GM20431 (cell line): ENCODE results near the gene CDH23.

Experiments
- in situ Hi-C: fragments of 300-500 bp; cut with MseI, MboI; formaldehyde crosslinking; loops from one replicate; pipeline ENCODE4 v1.15.0; 2020; ENCODE audit warnings: low sequenced_read_pairs; ENCODE audit not compliant: unreplicated experiment

Gene CDH23

DNA sequence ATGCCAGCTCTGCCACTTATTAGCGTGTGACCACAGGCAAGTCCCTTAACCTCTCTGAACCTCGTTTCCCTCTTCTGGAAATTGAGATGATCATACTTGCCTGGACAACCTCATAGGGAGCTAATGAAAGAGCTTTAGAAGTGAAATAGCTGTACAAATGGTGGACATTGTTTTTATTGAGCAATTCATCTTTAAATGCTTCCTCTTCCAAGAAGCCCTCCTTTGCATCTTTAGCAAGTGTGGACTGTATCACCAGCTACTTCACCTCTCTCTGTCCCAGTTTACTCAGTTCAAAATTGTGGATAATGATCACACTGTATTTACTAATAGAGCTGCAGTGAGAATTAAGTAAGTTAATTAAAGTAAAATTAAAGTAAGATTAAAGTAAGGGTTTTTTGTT, 61.7 kb downstream of the CDH23 start:
- in situ Hi-C loops, result no loop called here

DNA sequence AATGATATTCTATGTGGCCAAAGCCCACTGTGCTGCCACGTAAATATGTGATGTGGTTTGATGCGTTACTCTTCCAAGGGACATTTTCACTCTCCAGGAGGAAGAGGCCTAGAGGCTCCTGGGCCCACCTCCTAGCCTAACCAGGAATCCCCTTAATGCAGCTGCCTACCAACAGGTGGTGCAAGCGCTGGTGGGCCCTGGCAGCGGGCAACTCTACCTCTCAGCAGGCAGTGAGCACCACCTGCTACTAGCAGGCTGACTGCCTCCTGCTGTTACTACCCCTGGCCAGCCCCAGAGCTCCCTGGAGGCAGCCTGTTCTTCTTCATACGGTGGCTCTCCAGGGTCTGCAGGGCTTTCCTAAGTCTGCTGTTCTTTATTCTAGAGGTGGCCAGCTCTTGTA, 62.8 kb downstream of the CDH23 start:
- in situ Hi-C loops, result no loop called here

DNA sequence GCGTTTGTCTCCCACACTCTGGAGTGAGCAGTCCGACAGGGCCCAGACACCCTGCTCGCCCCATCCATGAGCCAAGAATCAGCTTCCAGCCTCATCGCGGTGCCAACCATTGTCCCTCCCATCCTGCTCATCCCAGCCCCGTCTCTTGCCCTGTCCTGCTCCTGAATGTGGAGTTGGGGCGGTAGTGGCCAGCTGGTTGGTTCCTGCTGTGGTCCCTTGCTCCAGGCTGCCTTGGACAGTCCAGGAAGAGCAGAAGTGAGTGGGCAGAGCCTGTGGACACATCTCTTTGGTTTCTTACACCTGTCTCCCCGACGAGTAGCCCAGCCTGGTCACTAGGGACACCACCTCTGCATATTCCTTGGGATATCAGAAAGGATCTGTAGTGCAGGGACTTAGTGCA, 63.9 kb downstream of the CDH23 start:
- in situ Hi-C loops, result no loop called here

DNA sequence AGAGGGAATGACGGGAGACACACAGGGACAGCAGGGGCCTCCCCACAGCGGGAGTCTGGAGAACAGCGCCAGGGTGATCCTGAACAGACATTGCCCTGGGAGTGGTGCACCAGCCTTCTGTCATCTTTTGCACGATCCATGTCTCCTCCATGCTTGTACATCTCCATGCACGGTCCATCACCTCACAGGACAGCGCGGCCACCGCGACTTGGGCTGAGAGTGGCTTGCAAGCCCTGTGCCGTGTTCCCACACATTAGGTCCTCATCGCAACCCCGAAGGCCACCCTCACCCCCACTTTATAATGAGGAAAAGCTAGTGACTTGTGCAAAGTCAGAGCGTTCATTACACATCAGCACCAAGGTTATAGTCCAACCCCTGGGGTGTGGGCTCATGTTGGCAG, 64.7 kb downstream of the CDH23 start:
- in situ Hi-C loops, result no loop called here

DNA sequence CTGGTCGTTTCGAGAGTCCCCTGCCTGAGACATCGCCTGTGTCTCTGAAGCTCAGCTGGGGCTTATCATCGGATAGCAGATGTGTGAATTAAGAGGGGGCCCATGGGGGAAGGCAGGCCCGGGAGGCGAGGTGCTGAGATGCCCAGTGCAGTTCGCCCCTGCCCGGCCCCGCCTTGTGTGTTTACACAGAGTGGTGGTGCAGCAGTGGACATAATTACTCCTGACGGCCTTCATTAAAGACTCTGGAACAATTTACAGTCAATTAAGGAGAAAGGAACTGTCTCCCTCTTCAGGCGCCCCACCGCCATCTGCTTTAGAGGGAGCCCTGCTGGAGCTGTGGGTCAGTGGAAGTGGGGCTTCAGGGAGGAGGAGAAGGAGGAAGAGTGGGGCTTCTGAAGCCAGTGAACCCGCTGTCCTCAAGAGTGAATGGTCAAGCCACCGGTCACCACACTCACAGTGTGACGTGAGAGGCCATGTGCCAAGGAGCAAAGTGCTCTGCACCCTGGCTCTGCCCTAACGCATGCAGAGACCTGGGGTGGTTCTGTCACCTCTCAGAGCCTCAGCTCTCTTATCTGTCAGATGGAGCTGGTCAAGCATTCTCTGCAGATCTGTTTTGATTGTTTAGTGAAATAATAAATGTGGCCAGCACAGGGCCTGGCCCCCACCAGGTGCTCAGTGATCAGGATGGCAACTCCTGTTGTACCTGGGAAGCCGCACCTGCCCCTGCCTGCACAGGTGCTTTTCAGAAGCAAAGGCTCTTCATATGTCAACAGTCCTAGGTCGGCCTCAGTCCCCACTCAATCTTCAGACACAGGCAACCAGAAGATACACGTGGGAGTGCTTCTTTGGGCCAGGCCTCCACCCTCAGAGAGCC, 65.6 kb downstream of the CDH23 start:
- in situ Hi-C loops, result no loop called here

DNA sequence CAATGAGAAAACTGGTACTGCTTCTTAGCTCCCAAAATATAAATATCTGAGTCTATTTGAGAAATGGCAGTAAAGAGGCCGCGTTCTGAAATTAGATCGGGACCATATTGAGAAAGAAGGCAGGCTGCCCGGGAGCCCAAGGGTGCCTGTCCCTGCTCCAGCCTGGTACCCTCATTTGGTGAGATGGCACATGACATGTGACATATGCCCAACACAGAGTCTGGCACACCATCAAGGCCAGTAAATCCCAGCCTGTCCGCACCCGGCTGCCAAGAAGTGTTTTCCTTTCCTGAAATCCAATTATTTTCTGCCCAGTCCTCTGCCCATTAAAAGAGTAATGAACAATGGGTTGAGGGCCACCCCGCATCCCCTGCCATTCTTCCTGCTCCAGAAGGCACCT, 66.4 kb downstream of the CDH23 start:
- in situ Hi-C loops, result no loop called here

DNA sequence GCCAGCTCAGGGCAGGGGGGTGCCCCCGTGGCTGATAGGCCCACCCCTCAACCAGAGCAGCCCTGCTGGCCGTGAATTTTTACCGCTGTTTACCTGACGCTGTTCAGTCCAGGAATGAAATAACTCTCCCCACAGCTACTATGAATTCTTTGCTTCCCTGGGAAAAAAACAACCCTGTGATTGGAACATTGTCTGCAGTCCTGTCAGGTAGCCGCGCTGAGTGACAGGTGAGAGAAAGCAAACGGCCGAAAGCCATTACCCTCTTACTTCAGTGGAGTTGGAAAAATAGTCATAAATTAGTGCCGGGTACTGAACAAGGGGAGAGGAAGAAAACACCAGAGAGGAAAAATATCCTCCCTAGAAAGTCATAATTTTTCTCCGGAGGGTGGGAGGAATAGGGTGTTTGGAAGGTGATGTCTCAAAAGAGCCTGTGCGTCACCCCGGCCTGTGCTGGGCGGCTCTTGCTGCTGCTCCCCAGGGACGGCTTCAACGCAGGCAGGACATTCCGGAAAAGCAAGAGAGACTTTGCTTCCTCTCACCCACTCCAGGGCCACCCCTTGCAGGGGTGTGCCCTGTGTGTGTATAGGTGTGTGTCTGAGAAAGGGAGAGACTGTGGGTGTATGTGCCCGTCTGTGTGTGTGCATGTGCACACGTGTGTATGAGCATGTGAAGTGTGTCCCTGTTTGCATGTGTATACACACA, 69.0 kb downstream of the CDH23 start:
- in situ Hi-C loops, result no loop called here

DNA sequence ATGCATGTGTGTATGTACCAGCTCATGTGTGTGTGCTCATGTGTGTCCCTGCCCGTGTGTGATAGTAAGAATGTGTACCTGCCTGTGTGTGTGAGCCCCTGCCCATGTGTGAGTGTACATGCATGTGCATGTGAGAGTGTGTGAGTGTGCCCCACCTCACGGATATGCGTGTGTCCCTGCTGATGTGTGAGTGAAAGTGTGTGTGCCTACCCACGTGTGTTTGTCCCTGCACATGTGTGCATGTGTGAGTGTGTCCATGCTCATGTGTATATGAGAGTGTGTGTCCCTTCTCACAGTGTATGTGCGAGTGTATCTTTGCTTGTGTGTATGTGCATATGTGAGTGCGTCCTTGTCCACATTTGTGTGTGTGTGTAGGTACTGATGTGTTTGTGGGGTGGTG, 69.6 kb downstream of the CDH23 start:
- in situ Hi-C loops, result no loop called here

DNA sequence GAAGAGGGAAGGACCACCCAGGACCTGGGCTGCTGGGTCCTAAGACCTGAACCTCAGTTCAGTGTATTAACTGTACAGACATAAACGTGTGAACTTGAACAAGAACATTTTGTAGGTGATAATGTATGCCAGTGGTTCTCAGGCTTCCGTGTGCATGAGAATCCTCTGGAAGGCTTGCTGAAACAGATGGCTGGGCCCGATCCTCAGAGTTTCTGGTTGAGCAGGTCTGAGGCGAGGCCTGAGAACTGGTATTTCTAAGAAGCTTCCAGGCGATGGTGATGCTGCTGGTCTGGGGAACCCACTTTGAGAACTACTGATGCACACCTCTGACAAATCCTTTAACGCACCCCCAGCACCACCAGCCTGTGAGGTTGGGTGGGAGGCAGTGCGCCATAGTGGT, 70.4 kb downstream of the CDH23 start:
- in situ Hi-C loops, result no loop called here

DNA sequence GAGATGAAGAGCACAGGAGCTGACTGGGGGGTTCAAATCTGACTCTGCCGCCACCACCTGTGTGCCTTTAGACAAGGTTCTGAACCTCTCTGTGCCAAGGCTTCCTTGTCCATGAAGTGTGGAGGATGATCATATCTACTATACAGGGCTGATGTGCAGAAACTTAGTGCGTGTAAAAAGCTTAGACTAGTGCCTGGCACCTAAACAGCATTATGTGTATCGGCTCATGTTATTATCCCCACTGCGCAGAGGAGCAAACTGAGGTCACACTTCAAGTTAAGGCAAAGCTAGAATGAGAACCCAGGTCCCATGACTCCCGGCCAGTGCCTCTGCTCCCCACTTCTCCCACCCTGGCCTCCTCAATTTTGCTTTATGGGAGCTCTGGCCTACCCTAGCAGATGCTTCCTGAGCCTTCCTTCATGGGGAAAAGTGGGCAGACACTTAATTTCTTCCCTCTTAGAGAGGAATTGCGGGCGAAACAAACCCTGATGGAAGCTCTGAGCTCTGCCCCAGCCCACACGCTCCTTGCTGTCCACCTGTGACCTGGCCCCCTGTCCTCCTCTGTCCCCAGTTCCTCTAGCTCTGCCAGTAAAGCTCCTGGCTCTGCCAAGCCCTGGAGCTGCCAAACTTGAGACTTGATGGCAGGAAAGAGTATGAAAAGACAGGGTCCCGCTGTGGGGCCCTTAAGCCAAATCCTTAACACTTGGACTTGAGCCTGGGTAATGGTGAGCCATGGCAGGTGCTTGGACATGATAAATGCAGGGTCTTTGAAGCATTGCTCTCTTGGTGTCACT, 71.0 kb downstream of the CDH23 start:
- in situ Hi-C loops, result no loop called here

DNA sequence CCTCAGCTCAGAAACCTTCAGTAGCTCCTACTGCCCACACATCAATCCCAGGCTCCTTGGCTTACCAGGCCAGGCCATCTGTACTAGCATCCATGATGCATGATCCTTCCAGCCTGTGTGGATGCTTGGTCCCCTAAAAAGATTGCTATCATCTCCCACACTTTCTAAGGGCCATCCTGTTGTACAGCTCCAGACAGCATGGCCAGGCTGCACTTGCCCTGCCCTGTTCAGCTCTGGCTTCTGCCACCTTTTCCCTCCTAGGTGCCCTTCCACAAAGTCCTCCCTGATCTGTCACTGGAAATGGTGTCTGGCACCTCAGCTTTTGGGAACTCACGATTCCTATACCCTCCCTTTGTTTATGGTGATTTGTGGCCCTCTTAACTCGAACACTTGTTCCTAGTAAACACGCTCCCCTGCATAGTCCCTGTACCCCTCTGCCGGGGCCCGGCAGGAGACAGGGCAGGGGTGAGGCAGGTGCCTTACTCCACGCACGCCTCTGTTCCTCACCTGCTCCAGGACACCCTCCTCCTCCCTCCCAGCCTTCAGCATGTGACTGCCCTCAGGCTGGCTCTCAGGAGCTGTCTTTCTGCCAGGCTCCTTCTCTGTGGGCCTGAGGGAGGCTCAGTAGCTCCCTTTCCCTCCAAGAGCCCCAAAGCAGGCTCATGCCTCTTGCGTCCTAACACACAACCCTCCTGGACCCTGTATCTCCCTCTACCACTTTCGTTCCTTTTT, 71.8 kb downstream of the CDH23 start:
- in situ Hi-C loops, result no loop called here

DNA sequence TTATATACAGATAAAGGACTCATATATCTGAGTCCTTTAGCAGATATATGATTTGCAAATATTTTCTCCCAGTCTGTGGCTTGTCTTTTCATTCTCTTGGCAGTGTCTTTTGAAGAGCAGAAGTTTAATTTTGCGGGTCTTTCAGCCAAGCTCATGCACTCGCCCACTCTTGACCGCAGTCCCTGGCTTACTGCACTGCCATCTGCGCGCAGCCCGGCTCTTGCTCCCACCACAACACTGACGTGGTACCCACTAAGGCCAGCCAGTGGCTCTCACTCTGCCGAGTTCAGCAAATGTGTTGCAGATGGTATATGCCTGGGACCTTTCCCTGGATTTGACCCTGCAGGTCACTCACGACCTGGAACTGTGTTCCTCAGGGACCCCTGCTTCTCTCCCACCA, 74.3 kb downstream of the CDH23 start:
- in situ Hi-C loops, result no loop called here

DNA sequence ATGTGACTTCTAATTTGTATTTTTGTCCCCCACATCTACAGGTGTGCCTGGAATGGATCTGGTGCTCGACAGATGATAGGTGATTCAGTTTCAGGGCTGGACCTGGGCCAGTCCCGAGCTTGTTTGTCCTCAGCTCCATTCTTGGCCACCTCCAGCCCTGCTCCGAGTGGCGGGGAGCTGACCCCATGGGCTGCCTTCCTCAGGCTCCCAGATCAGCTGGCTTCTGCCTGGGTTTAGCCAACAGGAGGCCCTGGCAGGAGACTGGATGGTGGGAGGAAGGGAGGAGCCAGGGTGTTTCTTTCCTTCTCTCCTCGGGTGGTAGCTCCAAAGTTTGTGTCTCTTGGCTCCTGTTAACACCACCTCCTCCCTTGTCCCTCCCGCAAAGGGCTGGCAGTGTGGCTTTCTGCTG, 75.2 kb downstream of the CDH23 start:
- in situ Hi-C loops, result no loop called here

DNA sequence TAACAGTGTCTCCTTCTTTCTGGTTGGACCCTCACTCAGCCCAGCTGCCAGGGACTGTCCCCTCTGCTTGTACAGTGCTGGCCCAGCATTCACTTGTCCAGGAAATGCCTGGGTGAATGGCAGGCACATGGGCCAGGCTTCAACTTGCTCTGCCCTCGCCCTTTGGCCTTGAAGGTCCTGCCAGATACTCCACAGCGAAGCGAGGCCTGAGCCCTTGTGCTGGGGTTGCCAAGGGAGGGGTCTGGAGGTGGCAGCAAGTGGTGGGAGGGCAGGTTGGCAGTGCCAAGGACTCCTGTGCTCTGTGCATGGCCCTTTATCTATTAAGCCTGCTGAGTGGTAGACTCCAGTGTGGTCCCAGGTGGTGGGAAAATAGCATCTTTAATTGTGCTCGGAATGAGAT, 75.7 kb downstream of the CDH23 start:
- in situ Hi-C loops, result no loop called here

DNA sequence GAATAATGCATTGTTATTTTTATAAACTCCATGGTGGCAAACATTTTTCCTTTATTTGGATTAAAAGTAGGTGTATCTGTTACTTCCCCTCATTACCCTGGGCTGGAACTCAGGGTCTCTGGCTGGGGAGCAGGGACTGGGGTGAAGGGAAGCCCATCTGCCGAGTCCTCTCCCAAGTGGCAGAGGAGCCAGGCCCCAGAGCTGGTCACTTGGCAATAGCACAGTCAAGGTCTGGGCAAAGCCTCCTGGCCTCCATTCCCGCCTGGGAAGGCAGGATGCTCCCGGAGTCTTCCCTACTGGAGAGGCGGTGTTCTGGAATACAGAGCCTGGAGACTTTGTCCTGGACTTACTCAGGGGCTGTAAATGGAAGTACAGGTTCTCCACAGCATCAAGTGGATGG, 76.2 kb downstream of the CDH23 start:
- in situ Hi-C loops, result no loop called here

DNA sequence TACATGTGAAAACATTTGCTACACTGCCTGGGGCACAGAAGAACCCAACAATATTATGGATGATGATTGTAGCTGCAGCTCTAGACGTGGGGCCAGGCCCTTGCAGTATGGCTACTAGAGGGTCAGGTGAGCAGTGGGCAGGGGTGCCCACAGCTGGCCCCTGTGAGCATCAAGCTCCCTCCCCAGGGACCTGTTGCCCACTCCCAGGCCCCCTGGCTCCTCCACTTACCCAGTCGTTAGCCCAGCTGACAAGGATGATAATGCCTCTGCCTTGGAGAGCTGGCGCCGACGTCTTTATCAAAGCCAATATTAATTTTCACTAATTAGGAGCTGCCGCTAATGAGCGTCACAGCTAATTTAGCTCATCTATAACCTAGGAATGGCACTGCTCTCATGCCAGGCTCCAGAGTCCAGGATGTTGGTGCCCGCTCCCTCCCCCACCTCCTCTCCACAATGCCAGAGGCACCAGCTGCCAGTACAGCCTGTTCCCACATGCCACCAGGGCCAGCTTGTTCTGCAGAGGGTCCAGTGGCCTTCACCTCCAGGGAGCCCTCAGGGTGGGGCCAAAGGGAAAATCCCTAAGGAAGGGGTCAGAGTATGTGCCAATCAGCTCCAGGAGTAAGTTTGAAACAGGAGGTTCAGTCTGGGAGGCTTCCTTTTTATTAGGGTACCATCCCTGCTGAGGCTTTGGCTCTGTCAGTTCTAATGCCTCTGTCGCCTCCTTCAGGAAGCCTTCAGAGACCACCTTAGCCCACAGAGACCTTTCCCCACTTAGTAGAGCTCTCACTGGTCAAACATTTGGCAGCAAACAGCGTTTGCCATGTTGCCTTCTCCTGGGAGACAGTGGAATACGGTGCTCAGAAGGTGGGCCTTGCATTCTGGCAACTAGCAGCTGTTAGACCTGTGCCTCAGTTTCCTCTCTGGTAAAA, 77.2 kb downstream of the CDH23 start:
- in situ Hi-C loops, result no loop called here

DNA sequence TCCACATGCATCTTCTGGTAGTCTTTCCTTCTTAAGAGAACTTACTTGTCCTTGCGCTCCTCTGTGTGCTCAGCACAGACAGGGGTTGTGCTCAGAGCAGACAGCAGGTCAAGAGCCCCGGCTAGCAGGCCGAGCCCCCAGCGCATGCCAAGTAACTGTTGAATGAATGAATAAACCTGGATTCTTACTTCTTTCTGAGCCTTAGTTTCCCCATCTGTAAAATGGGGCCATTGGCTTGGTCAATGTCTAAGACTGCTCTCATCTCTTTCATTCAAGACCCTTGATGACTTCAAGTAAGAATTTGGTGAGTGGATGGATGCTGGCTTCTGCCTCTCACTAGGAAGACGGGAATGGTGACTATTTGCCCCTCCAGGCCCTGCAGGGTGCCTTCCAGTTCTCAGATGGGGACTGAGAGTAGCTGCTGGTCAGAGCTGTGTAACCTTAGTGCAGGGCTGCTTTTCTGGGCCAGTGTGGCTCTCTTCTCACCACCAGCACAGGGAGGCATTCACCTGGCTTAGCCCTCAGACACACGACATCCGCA, 78.1 kb downstream of the CDH23 start:
- in situ Hi-C loops, result no loop called here

DNA sequence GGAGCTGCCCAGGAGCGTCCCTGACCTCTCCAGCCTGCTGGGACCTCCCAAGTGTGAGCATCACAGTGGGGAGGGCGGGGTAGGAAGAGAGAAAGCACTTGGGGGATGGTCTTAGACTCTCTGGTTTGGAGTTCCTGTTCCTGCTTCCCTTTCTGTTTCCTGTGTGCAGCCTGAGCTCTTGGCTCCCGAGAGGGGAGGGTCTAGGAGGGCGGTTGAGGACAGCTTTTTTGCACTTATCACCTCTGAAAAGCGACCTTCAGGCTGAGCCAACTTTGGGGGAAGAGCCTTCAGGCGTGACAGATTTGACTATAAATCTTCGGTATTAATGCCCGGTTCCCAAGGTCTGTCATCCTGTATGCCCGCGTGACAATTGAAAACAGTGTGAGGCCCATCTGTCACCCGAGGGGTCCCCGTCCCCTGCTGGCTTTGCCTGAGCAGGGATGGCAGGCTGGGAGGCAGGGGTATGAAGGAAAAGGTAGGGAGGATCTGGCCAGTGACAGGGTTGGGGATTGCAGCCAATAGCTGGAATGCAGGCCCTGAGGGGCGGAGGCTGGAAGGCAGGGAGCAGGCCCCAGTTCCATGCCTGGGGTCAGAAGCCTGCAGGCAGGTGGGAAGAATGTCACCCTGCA, 78.6 kb downstream of the CDH23 start:
- in situ Hi-C loops, result no loop called here
